ENCODE data around the gene CHTF18. TPM values are rescaled to one million over a fixed set of nuclear protein-coding genes. Genes with fewer than 3 reads are reported as not detected.
"Not testable (repeated sequence)": the region's sequence is repeated elsewhere in the genome, so short reads cannot be mapped to it uniquely, and the experiment has no call there.

Gene CHTF18
- total RNA-seq, 1 donor from 2014 or later: 11.3 TPM

- Histone ChIP-seq H3K9me3 (no peaks in the 10 kb centered on the region), H3K4me3 (no peak overlapping the region), H3K36me3 (no peaks in the 10 kb centered on the region), H3K27ac (no peak overlapping the region), H3K27me3 (ENCODE audit: low read depth) (peaks cover 52% of the 10 kb centered on the region), H3K4me1 (no peaks in the 10 kb centered on the region)
- intact Hi-C loops (cut with DNase I): no loop called here
- no peak for TF ChIP-seq CTCF (IDR thresholded peaks at IDR 0.05)
- no peak for ATAC-seq
- DNase-seq: no peak
Observed at GRCh38 chr16:819336-820043, 31.1 kb downstream of the CHTF18 start.

- H3K4me1 ChIP-seq; intact Hi-C loops (cut with DNase I); H3K4me3 ChIP-seq; ATAC-seq; H3K9me3 ChIP-seq; H3K27ac ChIP-seq; H3K36me3 ChIP-seq; DNase-seq: not testable (repeated sequence)
- H3K27me3 ChIP-seq (ENCODE audit: low read depth): peaks cover 46% of the 10 kb centered on the region
Observed at GRCh38 chr16:820044-820408, 31.6 kb downstream of the CHTF18 start.

GRCh38 chr16:820748-821147 is 32.3 kb downstream of the CHTF18 start:
- peaks cover 39% of the 10 kb centered on the region for H3K27me3 ChIP-seq (ENCODE audit: low read depth)
- no peaks in the 10 kb centered on the region for H3K9me3 ChIP-seq
- no peak for ATAC-seq
- H3K4me3 ChIP-seq: no peak overlapping the region
- intact Hi-C loops (cut with DNase I): no loop called here
- H3K36me3 ChIP-seq: no peaks in the 10 kb centered on the region
- H3K27ac ChIP-seq: no peak overlapping the region
- no peaks in the 10 kb centered on the region for H3K4me1 ChIP-seq
- DNase-seq: no peak
- TF ChIP-seq CTCF (IDR thresholded peaks at IDR 0.05): no peak

- H3K4me1 ChIP-seq: no peaks in the 10 kb centered on the region
- H3K9me3 ChIP-seq: no peaks in the 10 kb centered on the region
- DNase-seq (no peak), ATAC-seq (no peak)
- intact Hi-C loops (cut with DNase I): no loop called here
- no peak overlapping the region for H3K4me3 ChIP-seq
- TF ChIP-seq CTCF (IDR thresholded peaks at IDR 0.05): no peak
- no peak overlapping the region for H3K27ac ChIP-seq
- H3K27me3 ChIP-seq (ENCODE audit: low read depth): peaks cover 32% of the 10 kb centered on the region
- H3K36me3 ChIP-seq: no peaks in the 10 kb centered on the region
Observed at GRCh38 chr16:821751-822150, 33.3 kb downstream of the CHTF18 start.

GRCh38 chr16:822174-822908 is 33.9 kb downstream of the CHTF18 start:
- Histone ChIP-seq H3K4me1 (no peaks in the 10 kb centered on the region), H3K9me3 (no peaks in the 10 kb centered on the region), H3K27ac (no peak overlapping the region), H3K4me3 (no peak overlapping the region), H3K36me3 (no peaks in the 10 kb centered on the region), H3K27me3 (ENCODE audit: low read depth) (peaks cover 26% of the 10 kb centered on the region)
- ATAC-seq (no peak), DNase-seq (no peak)
- intact Hi-C loops (cut with DNase I): no loop called here
- TF ChIP-seq CTCF (IDR thresholded peaks at IDR 0.05): no peak

GRCh38 chr16:822909-823297 is 34.5 kb downstream of the CHTF18 start:
- intact Hi-C loops (cut with DNase I): no loop called here
- Histone ChIP-seq H3K4me3 (no peak overlapping the region), H3K36me3 (no peaks in the 10 kb centered on the region), H3K4me1 (no peaks in the 10 kb centered on the region), H3K27me3 (ENCODE audit: low read depth) (peaks cover 23% of the 10 kb centered on the region), H3K27ac (no peak overlapping the region), H3K9me3 (no peaks in the 10 kb centered on the region)
- DNase-seq (no peak), ATAC-seq (no peak)
- TF ChIP-seq CTCF (IDR thresholded peaks at IDR 0.05): no peak

Data from lower lobe of right lung (tissue), 2 donors.